HG02973 (cell line): ENCODE results near the gene QTRT2.

Source experiments
- ATAC-seq: cut with Tn5 transposase; IDR thresholded peaks from one replicate; pipeline ENCODE4 v1.9.1; 2021; ENCODE audit warnings: moderate library complexity; ENCODE audit not compliant: unreplicated experiment

Gene QTRT2

GRCh38 chr3:114120211-114120610 lies 63.7 kb downstream of the QTRT2 start:
- ATAC-seq = no peak

GRCh38 chr3:114122027-114122709 lies 65.6 kb downstream of the QTRT2 start:
- ATAC-seq = no peak

- ATAC-seq = no peak
These were observed 69.9 kb downstream of the QTRT2 start for GRCh38 chr3:114126461-114126860.

GRCh38 chr3:114127517-114127916 lies 71.0 kb downstream of the QTRT2 start:
- ATAC-seq = no peak

- no peak for ATAC-seq
These were observed 71.7 kb downstream of the QTRT2 start for GRCh38 chr3:114128231-114128630.

- ATAC-seq = no peak
These were observed 72.3 kb downstream of the QTRT2 start for GRCh38 chr3:114128826-114129225.

GRCh38 chr3:114132500-114132899 lies 76.0 kb downstream of the QTRT2 start:
- no peak for ATAC-seq

GRCh38 chr3:114133947-114134346 lies 77.4 kb downstream of the QTRT2 start:
- ATAC-seq = no peak
